ENCODE results near the gene PLIN1. TPM values are rescaled to one million over a fixed set of nuclear protein-coding genes. Genes with fewer than 3 reads are reported as not detected.
A peak's percentile ranks its signal among the peaks of the same experiment; 100 is the strongest.
"Not testable (repeated sequence)": the region's sequence is repeated elsewhere in the genome, so short reads cannot be mapped to it uniquely, and the experiment has no call there.

Gene PLIN1
- total and polyA plus RNA-seq, 2 of the 4 experiments (the other 2 are of a cell fraction) = under 0.01 to 0.07 TPM

- ATAC-seq (ENCODE audit: low read depth) (peak; percentile 99), DNase-seq (peak; percentile 51)
- dilution Hi-C loops (cut with HindIII; ENCODE audit: low sequenced_read_pairs, unreplicated experiment) = no loop called here
- H3K56ac ChIP-seq (ENCODE audit: extremely low read depth, insufficient read depth, low read length) = peak within 1 kb of the TSS; percentile 9; the same call in 1 of the 2 replicates
- H2AK5ac ChIP-seq (ENCODE audit: low read depth, low read length) = no peak within 1 kb of the TSS
- peaks cover 4% of the 10 kb centered on the region; the same call in 1 of the 2 replicates for H3K9me1 ChIP-seq (ENCODE audit: insufficient read depth, low read length)
- H3K36me3 ChIP-seq (ENCODE audit: control insufficient read depth, insufficient read depth, low read length) = peaks cover 1% of the 10 kb centered on the region; the same call in 1 of the 2 replicates
- H3K4ac ChIP-seq (ENCODE audit: low read depth, low read length) = peak within 1 kb of the TSS; percentile 65; the same call in 1 of the 2 replicates
- H4K5ac ChIP-seq (ENCODE audit: low read depth, low read length) = peak within 1 kb of the TSS; percentile 97
- H3K9ac ChIP-seq (ENCODE audit: low read depth, low read length) = peak within 1 kb of the TSS; percentile 71
- intact Hi-C loops (cut with micrococcal nuclease) = no loop called here
- peak within 1 kb of the TSS; percentile 71 for H4K91ac ChIP-seq (ENCODE audit: insufficient read depth, low read depth, low read length)
- H3K14ac ChIP-seq (replicated peaks; ENCODE audit: low read depth, low read length) = peak within 1 kb of the TSS; percentile 80
- H3K18ac ChIP-seq (ENCODE audit: low read depth, low read length) = peak within 1 kb of the TSS; percentile 11
- H2BK120ac ChIP-seq (ENCODE audit: low read depth, low read length) = no peak within 1 kb of the TSS; the same call in 1 of the 2 replicates
- H3K79me1 ChIP-seq (ENCODE audit: low read depth in 1 of 2, low read length in 2 of 2) = peaks cover 3 to 6% of the 10 kb centered on the region in 2 experiments; a peak in 2 of 4 replicates
- peak within 1 kb of the TSS; percentile 25 for H3K27ac ChIP-seq (ENCODE audit: insufficient read depth, low read length)
- no peaks in the 10 kb centered on the region for H3K9me3 ChIP-seq (ENCODE audit: control insufficient read depth, insufficient read depth, low read length)
- peak within 1 kb of the TSS; percentile 95 for H3K4me3 ChIP-seq (ENCODE audit: insufficient read depth, low read depth, low read length)
- no peak within 1 kb of the TSS for H2BK20ac ChIP-seq (ENCODE audit: low read depth, low read length)
- H4K20me1 ChIP-seq (ENCODE audit: insufficient read depth, low read length) = no peaks in the 10 kb centered on the region
- H3K27me3 ChIP-seq (ENCODE audit: control insufficient read depth, insufficient read depth, low read length) = peaks cover 2% of the 10 kb centered on the region
- H2BK15ac ChIP-seq (ENCODE audit: low read depth, low read length) = no peak within 1 kb of the TSS
- TF ChIP-seq MAZ (IDR thresholded peaks at IDR 0.05; ENCODE audit: borderline replicate concordance, low read depth, low read length) = peak; percentile 43; the same call in 1 of the 2 replicates
- no peak for TF ChIP-seq FOS (IDR thresholded peaks at IDR 0.05; ENCODE audit: low read depth, low read length)
- TF ChIP-seq BHLHE40 (IDR thresholded peaks at IDR 0.05; ENCODE audit: low read depth, low read length) = 0 out of 2 replicates have a peak, but pooled peaks have one; percentile 17
- H3K23ac ChIP-seq (ENCODE audit: low read depth, low read length) = 0 out of 2 replicates have a peak within 1 kb of the TSS, but pooled peaks have one; percentile 11
- H2AK9ac ChIP-seq (replicated peaks; ENCODE audit: low read depth, low read length, poor library complexity) = peak within 1 kb of the TSS; percentile 38
- H4K8ac ChIP-seq (ENCODE audit: low read depth in 2 of 2, low read length in 2 of 2) = peak within 1 kb of the TSS; percentile 92
- in situ Hi-C loops (cut with MboI; ENCODE audit: low sequenced_read_pairs) = no loop called here
- ChIA-PET POLR2A (ENCODE audit: unreplicated experiment) (no interaction called here), CTCF (no interaction called here)
- peak within 1 kb of the TSS; percentile 95 for H3K4me2 ChIP-seq (ENCODE audit: low read depth, low read length)
- H3K4me1 ChIP-seq (ENCODE audit: control insufficient read depth, insufficient read depth, low read length) = peaks cover 2% of the 10 kb centered on the region; the same call in 1 of the 2 replicates
- WGBS, 2 experiments (ENCODE audit: extremely low coverage in 2 of 2, insufficient read length in 1 of 2) = 7% methylated on average over 6 of the region's 60 CpGs; no CpG with 5 or more reads in 1 of the 2 experiments
- BruUV-seq (replicated peaks) = no TSS peak
- H2AFZ ChIP-seq (replicated peaks; ENCODE audit: low read length, poor library complexity) = peak within 1 kb of the TSS; percentile 99
- H2BK5ac ChIP-seq (ENCODE audit: low read depth, low read length, poor library complexity, severe bottlenecking) = no peak within 1 kb of the TSS
Measured at GRCh38 chr15:89690276-89691218, 11.4 kb upstream of the PLIN1 start, which contains the start of the genes PEX11A and WDR93. TSS of gene PEX11A (minus strand) at chr15:89690754. CDS start at chr15:89690632, 122 bp downstream. TSS of gene WDR93 (plus strand) at chr15:89690811. CDS start at chr15:89701747, 10,936 bp downstream.

GRCh38 chr15:89689930-89690275, 10.7 kb upstream of the PLIN1 start:
- H2BK15ac ChIP-seq (ENCODE audit: low read depth, low read length); H2BK20ac ChIP-seq (ENCODE audit: low read depth, low read length); BruUV-seq (replicated peaks); intact Hi-C loops (cut with micrococcal nuclease); H3K4me1 ChIP-seq (ENCODE audit: control insufficient read depth, insufficient read depth, low read length); H3K9me1 ChIP-seq (ENCODE audit: insufficient read depth, low read length); H3K36me3 ChIP-seq (ENCODE audit: control insufficient read depth, insufficient read depth, low read length); DNase-seq; H2BK120ac ChIP-seq (ENCODE audit: low read depth, low read length); H2BK5ac ChIP-seq (ENCODE audit: low read depth, low read length, poor library complexity, severe bottlenecking); H3K4ac ChIP-seq (ENCODE audit: low read depth, low read length); in situ Hi-C loops (cut with MboI; ENCODE audit: low sequenced_read_pairs); H3K9me3 ChIP-seq (ENCODE audit: control insufficient read depth, insufficient read depth, low read length); H2AK9ac ChIP-seq (replicated peaks; ENCODE audit: low read depth, low read length, poor library complexity); ATAC-seq (ENCODE audit: low read depth); CTCF ChIA-PET; H2AK5ac ChIP-seq (ENCODE audit: low read depth, low read length); POLR2A ChIA-PET (ENCODE audit: unreplicated experiment); dilution Hi-C loops (cut with HindIII; ENCODE audit: low sequenced_read_pairs, unreplicated experiment); H4K20me1 ChIP-seq (ENCODE audit: insufficient read depth, low read length); H3K56ac ChIP-seq (ENCODE audit: extremely low read depth, insufficient read depth, low read length); H3K27me3 ChIP-seq (ENCODE audit: control insufficient read depth, insufficient read depth, low read length); H3K79me1 ChIP-seq (ENCODE audit: low read depth in 1 of 2, low read length in 2 of 2); H4K91ac ChIP-seq (ENCODE audit: insufficient read depth, low read depth, low read length): not testable (repeated sequence)
- Histone ChIP-seq H3K9ac (ENCODE audit: low read depth, low read length) (peak overlapping the region; percentile 71), H4K8ac (ENCODE audit: low read depth in 2 of 2, low read length in 2 of 2) (peak overlapping the region; percentile 86 to 92), H3K14ac (replicated peaks; ENCODE audit: low read depth, low read length) (peak overlapping the region; percentile 80; the same call in 1 of the 2 replicates), H3K18ac (ENCODE audit: low read depth, low read length) (peak overlapping the region; percentile 11), H2AFZ (replicated peaks; ENCODE audit: low read length, poor library complexity) (peak overlapping the region; percentile 99), H3K23ac (ENCODE audit: low read depth, low read length) (0 out of 2 replicates have a peak overlapping the region, but pooled peaks have one; percentile 11), H3K27ac (ENCODE audit: insufficient read depth, low read length) (peak overlapping the region; percentile 25; the same call in 1 of the 2 replicates), H4K5ac (ENCODE audit: low read depth, low read length) (peak overlapping the region; percentile 85), H3K4me3 (ENCODE audit: insufficient read depth, low read depth, low read length) (peak overlapping the region; percentile 95), H3K4me2 (ENCODE audit: low read depth, low read length) (peak overlapping the region; percentile 95)
- 80% methylated on average over 5 of the region's 15 CpGs; no CpG with 5 or more reads in 1 of the 2 experiments for WGBS, 2 experiments (ENCODE audit: extremely low coverage in 2 of 2, insufficient read length in 1 of 2)

All from IMR-90 (cell line).